B cell (primary cell): ENCODE measurements around the gene SDR39U1. TPM values are rescaled to one million over a fixed set of nuclear protein-coding genes. Genes with fewer than 3 reads are reported as not detected.

Experiments used
- ATAC-seq: fragments of 200-7000 bp; cut with Tn5 transposase; one replicate; pipeline ENCODE4 v1.10.0; 2021; ENCODE audit warnings: low read depth, mild to moderate bottlenecking, moderate number of reproducible peaks, moderate library complexity
- CTCF ChIA-PET: fragments of 350-600 bp; sonication (Branson Sonifier 250); formaldehyde crosslinking; loops from one replicate; lab custom pipeline; 2021; ENCODE audit warnings: antibody characterized with exemption, inconsistent platforms; lab: Charles Lee
- POLR2A ChIA-PET: fragments of 350-600 bp; sonication (Branson Sonifier 250); formaldehyde crosslinking; loops from one replicate; lab custom pipeline; 2021; ENCODE audit warnings: antibody characterized with exemption; lab: Charles Lee
- DNase-seq: peaks from one replicate; pipeline ENCODE4 v3.0.0; 2013
- H2AFZ ChIP-seq: 2 replicates; pipeline ENCODE4 v1.6.1; 2012; ENCODE audit warnings: mild to moderate bottlenecking, low read depth, low read length; ENCODE audit not compliant: insufficient read depth, poor library complexity, severe bottlenecking
- H3K27ac ChIP-seq, 2 donors: 1 replicate in 1 of 2; 2 replicates in 1 of 2; pipeline ENCODE4 v1.5.1; 2012 to 2013; ENCODE audit warnings: low read length in 2 of 2, mild to moderate bottlenecking in 2 of 2, moderate library complexity in 1 of 2
- H3K27me3 ChIP-seq, 4 experiments: fragments of 200-600 bp in 1 of 4; sonication (generic) in 1 of 4; replicated peaks in 1 of 4; 1 replicate in 2 of 4; 2 replicates in 2 of 4; pipeline versions ENCODE4 v1.6.1 to v1.7.0; 2013 to 2016; ENCODE audit warnings: low read length in 3 of 4, mild to moderate bottlenecking in 2 of 4, mixed read lengths in 1 of 4, moderate library complexity in 1 of 4; ENCODE audit not compliant: insufficient read depth in 4 of 4, control insufficient read depth in 3 of 4; ENCODE audit errors: control extremely low read depth in 1 of 4
- H3K36me3 ChIP-seq, 2 experiments: replicated peaks in 1 of 2; 1 replicate in 1 of 2; 2 replicates in 1 of 2; pipeline versions ENCODE4 v1.6.1 to v1.7.1; 2013; ENCODE audit warnings: low read length in 1 of 2; ENCODE audit not compliant: insufficient read depth in 2 of 2, control insufficient read depth in 1 of 2; ENCODE audit errors: control extremely low read depth in 1 of 2, extremely low read depth in 1 of 2
- H3K4me1 ChIP-seq, 2 donors: fragments of 200-600 bp in 1 of 2; sonication (generic) in 1 of 2; 1 replicate in 1 of 2; 2 replicates in 1 of 2; pipeline versions ENCODE4 v1.5.1 to v1.6.1; 2013 to 2017; ENCODE audit warnings: low read length in 2 of 2; ENCODE audit not compliant: control insufficient read depth in 2 of 2, insufficient read depth in 2 of 2
- H3K4me2 ChIP-seq: replicated peaks from 2 replicates; pipeline ENCODE3; 2012; ENCODE audit warnings: mild to moderate bottlenecking, low read depth, low read length; ENCODE audit not compliant: poor library complexity, severe bottlenecking
- H3K4me3 ChIP-seq, 5 experiments: fragments of 200-600 bp in 1 of 5; sonication (generic) in 1 of 5; 1 replicate in 3 of 5; 2 replicates in 2 of 5; pipeline versions ENCODE4 v1.5.1 to v1.7.0; 2011 to 2016; ENCODE audit warnings: low read length in 4 of 5, mild to moderate bottlenecking in 4 of 5, low read depth in 2 of 5, control low read depth in 1 of 5, moderate library complexity in 1 of 5; ENCODE audit not compliant: insufficient read depth in 1 of 5; ENCODE audit errors: control extremely low read depth in 1 of 5, extremely low read depth in 1 of 5
- H3K79me2 ChIP-seq: fragments of 200-600 bp; sonication (generic); one replicate; pipeline ENCODE4 v1.6.0; 2016; ENCODE audit warnings: low read length; ENCODE audit not compliant: control insufficient read depth, insufficient read depth
- H3K9ac ChIP-seq: fragments of 200-600 bp; sonication (generic); 2 replicates; pipeline ENCODE4 v1.6.1; 2017; ENCODE audit warnings: mild to moderate bottlenecking, low read length, moderate library complexity
- H3K9me3 ChIP-seq, 3 donors: one replicate each; pipeline versions ENCODE4 v1.6.1 to v1.7.1; 2013; ENCODE audit warnings: low read length in 2 of 3; ENCODE audit not compliant: control insufficient read depth in 2 of 3, insufficient read depth in 1 of 3; ENCODE audit errors: control extremely low read depth in 1 of 3
- H4K20me1 ChIP-seq: 2 replicates; pipeline ENCODE4 v1.6.0; 2012; ENCODE audit warnings: mild to moderate bottlenecking, low read length; ENCODE audit not compliant: insufficient read depth, control insufficient read depth, poor library complexity, severe bottlenecking
- H3K27ac Mint-ChIP-seq: one replicate; pipeline ENCODE4 v1.8.0; 2021; ENCODE audit warnings: mixed read lengths
- H3K27me3 Mint-ChIP-seq: one replicate; pipeline ENCODE4 v1.8.0; 2021; ENCODE audit warnings: mixed read lengths
- H3K4me1 Mint-ChIP-seq: one replicate; pipeline ENCODE4 v1.8.0; 2021; ENCODE audit warnings: mixed read lengths
- H3K4me3 Mint-ChIP-seq: one replicate; pipeline ENCODE4 v1.8.0; 2021; ENCODE audit warnings: mixed read lengths
- H3K9me3 Mint-ChIP-seq: one replicate; pipeline ENCODE4 v1.8.0; 2022; ENCODE audit warnings: mixed read lengths; ENCODE audit not compliant: insufficient read depth
- EZH2 ChIP-seq: IDR thresholded peaks from 2 replicates; pipeline ENCODE4 v1.6.1; 2012; ENCODE audit warnings: borderline replicate concordance, low read depth, mild to moderate bottlenecking, moderate library complexity, low read length; ENCODE audit not compliant: insufficient read depth, poor library complexity, severe bottlenecking
- WGBS: methylation state at CpG from one replicate; pipeline ENCODE4 v1.1.5; 2013; ENCODE audit warnings: missing lambda C conversion rate; ENCODE audit not compliant: insufficient coverage; 5-methylcytosine and 5-hydroxymethylcytosine counted together
- intact Hi-C: fragments of 100-400 bp; cut with micrococcal nuclease; formaldehyde crosslinking; loops from one replicate; pipeline ENCODE4 v1.10.0; 2022
- polyA plus RNA-seq: library from polyadenylated mRNA; depleted of rRNA; stranded (reverse); fragments of >200 nt; gene quantifications from 2 replicates; pipeline ENCODE4 v1.2.3, GENCODE V29; 2012
- total RNA-seq, 2 donors: library from RNA; stranded (reverse); fragments of 120-200 nt in 1 of 2; gene quantifications; 1 replicate in 1 of 2; 2 replicates in 1 of 2; pipeline versions ENCODE4 v1.2.3 to v1.2.4, GENCODE V29; 2013 to 2022
- TF ChIP-seq, protein P1 (sequence below): fragments of 200-600 bp; IDR thresholded peaks from one replicate; pipeline ENCODE4 v1.8.0; 2022; ENCODE audit warnings: antibody characterized with exemption, mild to moderate bottlenecking

SDR39U1 gene
- total and polyA plus RNA-seq, 2 donors (not counting 1 experiment from before 2014, with no cell fraction given) = 126 to 247 TPM

- no peaks in the 10 kb centered on the region for H3K36me3 ChIP-seq
- H3K4me1 ChIP-seq = peaks cover 9 to 12% of the 10 kb centered on the region in 2 donors
- TF ChIP-seq, protein P1, sequence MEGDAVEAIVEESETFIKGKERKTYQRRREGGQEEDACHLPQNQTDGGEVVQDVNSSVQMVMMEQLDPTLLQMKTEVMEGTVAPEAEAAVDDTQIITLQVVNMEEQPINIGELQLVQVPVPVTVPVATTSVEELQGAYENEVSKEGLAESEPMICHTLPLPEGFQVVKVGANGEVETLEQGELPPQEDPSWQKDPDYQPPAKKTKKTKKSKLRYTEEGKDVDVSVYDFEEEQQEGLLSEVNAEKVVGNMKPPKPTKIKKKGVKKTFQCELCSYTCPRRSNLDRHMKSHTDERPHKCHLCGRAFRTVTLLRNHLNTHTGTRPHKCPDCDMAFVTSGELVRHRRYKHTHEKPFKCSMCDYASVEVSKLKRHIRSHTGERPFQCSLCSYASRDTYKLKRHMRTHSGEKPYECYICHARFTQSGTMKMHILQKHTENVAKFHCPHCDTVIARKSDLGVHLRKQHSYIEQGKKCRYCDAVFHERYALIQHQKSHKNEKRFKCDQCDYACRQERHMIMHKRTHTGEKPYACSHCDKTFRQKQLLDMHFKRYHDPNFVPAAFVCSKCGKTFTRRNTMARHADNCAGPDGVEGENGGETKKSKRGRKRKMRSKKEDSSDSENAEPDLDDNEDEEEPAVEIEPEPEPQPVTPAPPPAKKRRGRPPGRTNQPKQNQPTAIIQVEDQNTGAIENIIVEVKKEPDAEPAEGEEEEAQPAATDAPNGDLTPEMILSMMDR = no peak
- no peak for TF ChIP-seq EZH2
- Mint-ChIP-seq H3K4me3 (no peak overlapping the region), H3K9me3 (no peaks in the 10 kb centered on the region), H3K4me1 (peaks cover 11% of the 10 kb centered on the region), H3K27me3 (peaks cover 47% of the 10 kb centered on the region), H3K27ac (no peak overlapping the region)
- H3K27me3 ChIP-seq = peaks cover 0 to 27% (median 6%) of the 10 kb centered on the region in 4 experiments
- no peaks in the 10 kb centered on the region for H4K20me1 ChIP-seq
- intact Hi-C loops = no loop called here
- WGBS = 80% methylated on average over 5 of the region's 9 CpGs
- H3K27ac ChIP-seq = no peak overlapping the region
- no peak overlapping the region for H3K9ac ChIP-seq
- no peaks in the 10 kb centered on the region for H3K79me2 ChIP-seq
- DNase-seq (no peak), ATAC-seq (no peak)
- ChIA-PET CTCF (interaction anchor here (0.6 to 1.8 kb wide), 3 partner anchors 12 to 37 kb away, joined by 3 to 5 read pairs (median 5); no protein-coding TSS in a partner anchor), POLR2A (no interaction called here)
- no peak overlapping the region for H3K4me3 ChIP-seq
- H3K9me3 ChIP-seq = no peaks in the 10 kb centered on the region
- H3K4me2 ChIP-seq = no peak overlapping the region
- H2AFZ ChIP-seq = no peak overlapping the region
Observed at GRCh38 chr14:24401810-24402702, 40.5 kb downstream of the SDR39U1 start.
